ENCODE results near the gene PAX3. TPM values are rescaled to one million over a fixed set of nuclear protein-coding genes. Genes with fewer than 3 reads are reported as not detected.

The PAX3 gene
- total RNA-seq, 2 donors from 2014 or later, result not detected

- 100% methylated on average over 1 of the region's 1 CpG for WGBS, 2 experiments (ENCODE audit: insufficient coverage in 1 of 2, insufficient read length in 1 of 2)
- Mint-ChIP-seq H3K4me3 (no peak overlapping the region), H3K27ac (no peak overlapping the region), H3K27me3 (ENCODE audit: insufficient read depth) (peaks cover 8% of the 10 kb centered on the region), H3K36me3 (ENCODE audit: low read depth) (no peaks in the 10 kb centered on the region), H3K4me1 (peaks cover 18% of the 10 kb centered on the region), H3K9me3 (no peaks in the 10 kb centered on the region)
- Histone ChIP-seq H3K9ac (ENCODE audit: extremely low read depth, low read length, poor library complexity, severe bottlenecking) (no peak overlapping the region), H3K9me3 (ENCODE audit: control insufficient read depth, low read length) (no peaks in the 10 kb centered on the region), H3K4me1 (ENCODE audit: control insufficient read depth, insufficient read depth, low read length) (peaks cover 13% of the 10 kb centered on the region), H3K27ac (ENCODE audit: low read depth, low read length) (no peak overlapping the region), H3K36me3 (ENCODE audit: control insufficient read depth, insufficient read depth, low read length) (no peaks in the 10 kb centered on the region), H3K4me3 (ENCODE audit: low read length) (no peak overlapping the region), H3K27me3 (ENCODE audit: control insufficient read depth, insufficient read depth, low read length, poor library complexity, severe bottlenecking) (no peaks in the 10 kb centered on the region)
- no peak for DNase-seq
- TF ChIP-seq, protein P1, sequence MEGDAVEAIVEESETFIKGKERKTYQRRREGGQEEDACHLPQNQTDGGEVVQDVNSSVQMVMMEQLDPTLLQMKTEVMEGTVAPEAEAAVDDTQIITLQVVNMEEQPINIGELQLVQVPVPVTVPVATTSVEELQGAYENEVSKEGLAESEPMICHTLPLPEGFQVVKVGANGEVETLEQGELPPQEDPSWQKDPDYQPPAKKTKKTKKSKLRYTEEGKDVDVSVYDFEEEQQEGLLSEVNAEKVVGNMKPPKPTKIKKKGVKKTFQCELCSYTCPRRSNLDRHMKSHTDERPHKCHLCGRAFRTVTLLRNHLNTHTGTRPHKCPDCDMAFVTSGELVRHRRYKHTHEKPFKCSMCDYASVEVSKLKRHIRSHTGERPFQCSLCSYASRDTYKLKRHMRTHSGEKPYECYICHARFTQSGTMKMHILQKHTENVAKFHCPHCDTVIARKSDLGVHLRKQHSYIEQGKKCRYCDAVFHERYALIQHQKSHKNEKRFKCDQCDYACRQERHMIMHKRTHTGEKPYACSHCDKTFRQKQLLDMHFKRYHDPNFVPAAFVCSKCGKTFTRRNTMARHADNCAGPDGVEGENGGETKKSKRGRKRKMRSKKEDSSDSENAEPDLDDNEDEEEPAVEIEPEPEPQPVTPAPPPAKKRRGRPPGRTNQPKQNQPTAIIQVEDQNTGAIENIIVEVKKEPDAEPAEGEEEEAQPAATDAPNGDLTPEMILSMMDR (conservative IDR thresholded peaks at IDR 0.05), result no peak
Observed at GRCh38 chr2:222217712-222218111, 81.1 kb downstream of the PAX3 start.

GRCh38 chr2:222214885-222215284, 83.9 kb downstream of the PAX3 start:
- WGBS, 2 experiments (ENCODE audit: insufficient coverage in 1 of 2, insufficient read length in 1 of 2), result 80% methylated on average over 1 of the region's 1 CpG; no CpG with 5 or more reads in 1 of the 2 experiments
- Mint-ChIP-seq H3K9me3 (no peaks in the 10 kb centered on the region), H3K36me3 (ENCODE audit: low read depth) (no peaks in the 10 kb centered on the region), H3K4me1 (peaks cover 15% of the 10 kb centered on the region), H3K27ac (no peak overlapping the region), H3K27me3 (ENCODE audit: insufficient read depth) (peaks cover 9% of the 10 kb centered on the region), H3K4me3 (no peak overlapping the region)
- Histone ChIP-seq H3K4me1 (ENCODE audit: control insufficient read depth, insufficient read depth, low read length) (peaks cover 13% of the 10 kb centered on the region), H3K36me3 (ENCODE audit: control insufficient read depth, insufficient read depth, low read length) (no peaks in the 10 kb centered on the region), H3K4me3 (ENCODE audit: low read length) (no peak overlapping the region), H3K9ac (ENCODE audit: extremely low read depth, low read length, poor library complexity, severe bottlenecking) (no peak overlapping the region), H3K9me3 (ENCODE audit: control insufficient read depth, low read length) (no peaks in the 10 kb centered on the region), H3K27me3 (ENCODE audit: control insufficient read depth, insufficient read depth, low read length, poor library complexity, severe bottlenecking) (no peaks in the 10 kb centered on the region), H3K27ac (ENCODE audit: low read depth, low read length) (no peak overlapping the region)
- DNase-seq, result no peak
- TF ChIP-seq, protein P1 (conservative IDR thresholded peaks at IDR 0.05), result no peak

- DNase-seq, result no peak
- Histone ChIP-seq H3K36me3 (ENCODE audit: control insufficient read depth, insufficient read depth, low read length) (no peaks in the 10 kb centered on the region), H3K9me3 (ENCODE audit: control insufficient read depth, low read length) (no peaks in the 10 kb centered on the region), H3K27ac (ENCODE audit: low read depth, low read length) (no peak overlapping the region), H3K4me1 (ENCODE audit: control insufficient read depth, insufficient read depth, low read length) (no peaks in the 10 kb centered on the region), H3K4me3 (ENCODE audit: low read length) (no peak overlapping the region), H3K9ac (ENCODE audit: extremely low read depth, low read length, poor library complexity, severe bottlenecking) (no peak overlapping the region), H3K27me3 (ENCODE audit: control insufficient read depth, insufficient read depth, low read length, poor library complexity, severe bottlenecking) (no peaks in the 10 kb centered on the region)
- TF ChIP-seq, protein P1 (conservative IDR thresholded peaks at IDR 0.05), result no peak
- H3K36me3 Mint-ChIP-seq (ENCODE audit: low read depth), result no peaks in the 10 kb centered on the region
- no peak overlapping the region for H3K4me3 Mint-ChIP-seq
- H3K27ac Mint-ChIP-seq, result no peak overlapping the region
- no peaks in the 10 kb centered on the region for H3K4me1 Mint-ChIP-seq
- 94 to 100% methylated on average over 5 of the region's 5 CpGs for WGBS, 2 experiments (ENCODE audit: insufficient coverage in 1 of 2, insufficient read length in 1 of 2)
- no peaks in the 10 kb centered on the region for H3K9me3 Mint-ChIP-seq
- peaks cover 9% of the 10 kb centered on the region for H3K27me3 Mint-ChIP-seq (ENCODE audit: insufficient read depth)
Observed at GRCh38 chr2:222213049-222213448, 85.7 kb downstream of the PAX3 start.

Measured in endodermal cell (in vitro differentiated cells).